NT2/D1 (cell line): ENCODE measurements around the gene COQ6.

ENCODE experiments used
- SUZ12 ChIP-seq: IDR thresholded peaks from 2 replicates; pipeline ENCODE4 v1.6.1; 2011; ENCODE audit not compliant: insufficient read length, insufficient read depth; ENCODE audit errors: extremely low read depth
- YY1 ChIP-seq: IDR thresholded peaks from 2 replicates; pipeline ENCODE4 v1.6.1; 2011; ENCODE audit not compliant: insufficient read length, insufficient read depth
- ZNF274 ChIP-seq: IDR thresholded peaks from 2 replicates; pipeline ENCODE4 v1.6.1; 2011; ENCODE audit warnings: mild to moderate bottlenecking, low read depth, low read length

DNA sequence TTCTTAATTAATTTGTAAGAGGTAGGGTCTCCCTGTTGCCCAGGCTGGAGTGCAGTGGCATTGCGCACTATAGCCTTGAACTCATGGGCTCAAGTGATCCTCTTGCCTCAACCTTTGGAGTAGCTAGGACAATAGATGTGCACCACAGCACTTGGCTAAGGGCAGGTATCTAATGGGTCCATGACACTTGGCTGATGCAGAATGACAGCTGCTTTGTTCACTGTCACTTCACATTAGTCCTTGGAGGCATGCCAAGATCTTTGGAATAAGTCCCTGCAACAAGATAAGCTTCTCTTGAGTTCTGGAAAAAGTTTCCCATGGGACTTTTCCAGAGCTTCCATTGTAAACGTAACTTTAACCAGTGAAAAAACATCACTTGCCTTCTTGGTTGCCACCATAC, 23.4 kb downstream of the COQ6 start:
- TF ChIP-seq YY1 (no peak), ZNF274 (no peak), SUZ12 (no peak)
